HepG2 (cell line): ENCODE data around the gene MFSD12. TPM values are rescaled to one million over a fixed set of nuclear protein-coding genes. Genes with fewer than 3 reads are reported as not detected.

Source experiments
- ATAC-seq: fragments of 200-7000 bp; cut with Tn5 transposase; 3 replicates; pipeline ENCODE4 v1.9.1; 2020; ENCODE audit warnings: mild to moderate bottlenecking, moderate library complexity
- BruUV-seq: library from RNA; stranded (reverse); fragments of 400-500 nt; replicated peaks from 2 replicates; lab custom pipeline; 2021; lab: Mats Ljungman, UMichigan
- CTCF ChIA-PET: fragments of 300-600 bp; formaldehyde crosslinking; extraction: SDS; loops from one replicate; lab custom pipeline; 2021; ENCODE audit warnings: low total read pairs, inconsistent platforms, low intra/inter-chr PET ratio; lab: Yijun Ruan, JAX
- POLR2A ChIA-PET: fragments of 350-600 bp; sonication (Branson Sonifier 250); formaldehyde crosslinking; loops from one replicate; lab custom pipeline; 2020; ENCODE audit warnings: antibody characterized with exemption, inconsistent platforms; lab: Yijun Ruan, JAX
- DNase-seq: peaks from one replicate; pipeline ENCODE4 v3.0.0-alpha.2; 2015; ENCODE audit warnings: low spot score
- FAIRE-seq: peaks from 3 replicates; lab custom pipeline; 2011; peaks lifted over from hg19 to GRCh38; lab: Jason Lieb, UNC
- H2AFZ ChIP-seq: one replicate; pipeline ENCODE4 v1.6.1; 2011; ENCODE audit warnings: low read length, inconsistent platforms
- H3K27ac ChIP-seq: fragments of 300-600 bp; 3 replicates; pipeline ENCODE4 v1.8.0; 2011; ENCODE audit warnings: mixed run types, mild to moderate bottlenecking, mixed read lengths, low read length, inconsistent platforms; ENCODE audit not compliant: insufficient read depth; ENCODE audit errors: extremely low read length
- H3K27me3 ChIP-seq, 2 experiments: fragments of 200-600 bp in 1 of 2; 2 replicates in 1 of 2; 3 replicates in 1 of 2; pipeline versions ENCODE4 v1.6.0 to v1.8.0; 2011; ENCODE audit warnings: low read length in 2 of 2, mild to moderate bottlenecking in 2 of 2, moderate library complexity in 2 of 2, inconsistent platforms in 1 of 2; ENCODE audit not compliant: insufficient read depth in 2 of 2, control insufficient read depth in 1 of 2
- H3K36me3 ChIP-seq, 2 experiments: fragments of 200-600 bp in 1 of 2; replicated peaks in 1 of 2; 2 replicates in 1 of 2; 3 replicates in 1 of 2; pipeline versions ENCODE4 v1.5.1 to v1.8.0; 2011; ENCODE audit warnings: low read length in 2 of 2, inconsistent platforms in 1 of 2; ENCODE audit not compliant: insufficient read depth in 2 of 2, control insufficient read depth in 1 of 2
- H3K4me1 ChIP-seq: 2 replicates; pipeline ENCODE4 v1.5.1; 2012; ENCODE audit warnings: low read length, inconsistent platforms; ENCODE audit not compliant: insufficient read depth
- H3K4me2 ChIP-seq: 2 replicates; pipeline ENCODE4 v1.6.0; 2011; ENCODE audit warnings: low read depth, low read length, inconsistent platforms
- H3K4me3 ChIP-seq, 3 experiments: fragments of 200-600 bp in 1 of 3; sonication (generic), shearing (Covaris generic) in 1 of 3; replicated peaks in 1 of 3; 2 replicates each; pipeline ENCODE4 v1.5.1; 2011 to 2016; ENCODE audit warnings: low read length in 3 of 3, inconsistent platforms in 2 of 3, low read depth in 2 of 3, mild to moderate bottlenecking in 2 of 3, control low read depth in 1 of 3, mixed read lengths in 1 of 3; ENCODE audit not compliant: insufficient read depth in 1 of 3
- H3K79me2 ChIP-seq: one replicate; pipeline ENCODE4 v1.6.1; 2011; ENCODE audit warnings: low read length, inconsistent platforms; ENCODE audit not compliant: insufficient read depth
- H3K9ac ChIP-seq: 2 replicates; pipeline ENCODE4 v1.6.0; 2011; ENCODE audit warnings: mild to moderate bottlenecking, low read depth, low read length, inconsistent platforms; ENCODE audit not compliant: insufficient read depth
- H3K9me3 ChIP-seq: 2 replicates; pipeline ENCODE4 v1.5.1; 2012; ENCODE audit warnings: mild to moderate bottlenecking, low read length
- H4K20me1 ChIP-seq: 2 replicates; pipeline ENCODE4 v1.6.0; 2011; ENCODE audit warnings: inconsistent platforms, mild to moderate bottlenecking, low read length, moderate library complexity; ENCODE audit not compliant: insufficient read depth
- AGO2 ChIP-seq: fragments of 200-400 bp; formaldehyde crosslinking; optimal IDR thresholded peaks from 2 replicates; pipeline ENCODE3; 2017; ENCODE audit warnings: mild to moderate bottlenecking, low read depth, low read length, moderate library complexity
- U2AF2 ChIP-seq: fragments of 200-400 bp; formaldehyde crosslinking; IDR thresholded peaks from 2 replicates; pipeline ENCODE4 v1.6.1; 2017; ENCODE audit warnings: low read depth, mild to moderate bottlenecking, low read length
- WGBS: methylation state at CpG from one replicate; pipeline ENCODE4 v1.1.6; 2017; ENCODE audit warnings: low lambda C conversion rate; 5-methylcytosine and 5-hydroxymethylcytosine counted together
- in situ Hi-C: cut with HindIII; loops from 2 replicates; pipeline ENCODE4 v1.10.0; 2017; ENCODE audit warnings: low pct_unique_long_range_greater_than_20kb; ENCODE audit not compliant: extremely low pct_ligation_motif_present
- intact Hi-C: fragments of 100-400 bp; cut with micrococcal nuclease; formaldehyde crosslinking; loops from one replicate; pipeline ENCODE4 v1.10.0; 2022; ENCODE audit not compliant: unreplicated experiment
- polyA plus RNA-seq, 8 experiments: library from polyadenylated mRNA; depleted of rRNA in 3 of 8; stranded (reverse) in 7 of 8; unstranded in 1 of 8; fragments of >200 nt; fragmentation: Illumina TruSeq in 4 of 8; extraction: Trizol in 4 of 8; gene quantifications; 2 replicates each; pipeline versions ENCODE4 v1.2.1 to v1.2.3, GENCODE V29; 2011 to 2016; ENCODE audit warnings: low read depth in 4 of 8, missing spikeins in 1 of 8, mixed read lengths in 1 of 8; ENCODE audit not compliant: insufficient read depth in 1 of 8
- total RNA-seq, 5 experiments: library from RNA; depleted of rRNA; stranded (reverse); fragments of >200 nt; fragmentation: Illumina TruSeq; extraction: Trizol; gene quantifications; 2 replicates each; pipeline ENCODE4 v1.2.3, GENCODE V29; 2016; ENCODE audit warnings: low read depth in 1 of 5
- TF ChIP-seq, protein P1 (sequence below): sonication (generic); formaldehyde crosslinking; conservative IDR thresholded peaks from 2 replicates; pipeline ENCODE4 v1.4.0; 2020; ENCODE audit warnings: missing genetic modification reagents

Gene MFSD12
- total and polyA plus RNA-seq, 2 of the 13 experiments (the other 11 are each of a cell fraction or from before 2014, with no cell fraction given): 27.2 to 29.1 TPM

GRCh38 chr19:3528539-3529211 lies 28.7 kb downstream of the MFSD12 start (continued):
- TF ChIP-seq, protein P1, sequence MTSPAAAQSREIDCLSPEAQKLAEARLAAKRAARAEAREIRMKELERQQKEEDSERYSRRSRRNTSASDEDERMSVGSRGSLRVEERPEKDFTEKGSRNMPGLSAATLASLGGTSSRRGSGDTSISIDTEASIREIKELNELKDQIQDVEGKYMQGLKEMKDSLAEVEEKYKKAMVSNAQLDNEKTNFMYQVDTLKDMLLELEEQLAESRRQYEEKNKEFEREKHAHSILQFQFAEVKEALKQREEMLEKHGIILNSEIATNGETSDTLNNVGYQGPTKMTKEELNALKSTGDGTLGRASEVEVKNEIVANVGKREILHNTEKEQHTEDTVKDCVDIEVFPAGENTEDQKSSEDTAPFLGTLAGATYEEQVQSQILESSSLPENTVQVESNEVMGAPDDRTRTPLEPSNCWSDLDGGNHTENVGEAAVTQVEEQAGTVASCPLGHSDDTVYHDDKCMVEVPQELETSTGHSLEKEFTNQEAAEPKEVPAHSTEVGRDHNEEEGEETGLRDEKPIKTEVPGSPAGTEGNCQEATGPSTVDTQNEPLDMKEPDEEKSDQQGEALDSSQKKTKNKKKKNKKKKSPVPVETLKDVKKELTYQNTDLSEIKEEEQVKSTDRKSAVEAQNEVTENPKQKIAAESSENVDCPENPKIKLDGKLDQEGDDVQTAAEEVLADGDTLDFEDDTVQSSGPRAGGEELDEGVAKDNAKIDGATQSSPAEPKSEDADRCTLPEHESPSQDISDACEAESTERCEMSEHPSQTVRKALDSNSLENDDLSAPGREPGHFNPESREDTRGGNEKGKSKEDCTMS: no peak

GRCh38 chr19:3528080-3528479 lies 29.3 kb downstream of the MFSD12 start:
- no peak for DNase-seq
- WGBS: 100% methylated on average over 11 of the region's 14 CpGs
- in situ Hi-C loops (no loop called here), intact Hi-C loops (no loop called here)
- Histone ChIP-seq H3K27ac (no peak overlapping the region), H3K4me1 (no peaks in the 10 kb centered on the region), H3K4me3 (no peak overlapping the region), H4K20me1 (0 out of 2 replicates have a peak, but pooled peaks cover 2% of the 10 kb centered on the region), H3K9me3 (no peaks in the 10 kb centered on the region), H2AFZ (no peak overlapping the region), H3K36me3 (peaks cover 27 to 41% of the 10 kb centered on the region in 2 experiments), H3K27me3 (no peaks in the 10 kb centered on the region), H3K79me2 (no peaks in the 10 kb centered on the region), H3K4me2 (no peak overlapping the region), H3K9ac (no peak overlapping the region)
- no peak for ATAC-seq
- FAIRE-seq: no peak
- no TSS peak for BruUV-seq
- CTCF ChIA-PET: no interaction called here
- POLR2A ChIA-PET: no interaction called here
- TF ChIP-seq U2AF2 (no peak), AGO2 (peak; percentile 31)
